ENCODE data around the gene GJD2.
A peak's percentile ranks its signal among the peaks of the same experiment; 100 is the strongest.

Gene GJD2

GRCh38 chr15:34754674-34755418, at the start of gene GJD2:
Gene GJD2 (minus strand): TSS chr15:34754998. CDS start chr15:34754488, 510 bp downstream.
- no peak within 1 kb of the TSS for H3K27ac Mint-ChIP-seq
- DNase-seq, result no peak
- peak within 1 kb of the TSS; percentile 16 for H3K4me3 Mint-ChIP-seq
- no peaks in the 10 kb centered on the region for H3K9me3 Mint-ChIP-seq
- H3K36me3 Mint-ChIP-seq (ENCODE audit: low read depth), result no peaks in the 10 kb centered on the region
- peaks cover 2% of the 10 kb centered on the region for H3K4me1 Mint-ChIP-seq (ENCODE audit: low read depth)
- H3K27me3 Mint-ChIP-seq, result peaks cover 80% of the 10 kb centered on the region

GRCh38 chr15:34804113-34804512, 49.3 kb upstream of the GJD2 start:
- Mint-ChIP-seq H3K27me3 (peaks cover 59% of the 10 kb centered on the region), H3K9me3 (no peaks in the 10 kb centered on the region), H3K36me3 (ENCODE audit: low read depth) (no peaks in the 10 kb centered on the region), H3K4me3 (no peak overlapping the region), H3K4me1 (ENCODE audit: low read depth) (peaks cover 9% of the 10 kb centered on the region), H3K27ac (peak overlapping the region; percentile 28)
- DNase-seq, result no peak

- peaks cover 59% of the 10 kb centered on the region for H3K27me3 Mint-ChIP-seq
- peaks cover 9% of the 10 kb centered on the region for H3K4me1 Mint-ChIP-seq (ENCODE audit: low read depth)
- H3K9me3 Mint-ChIP-seq, result no peaks in the 10 kb centered on the region
- no peaks in the 10 kb centered on the region for H3K36me3 Mint-ChIP-seq (ENCODE audit: low read depth)
- H3K4me3 Mint-ChIP-seq, result no peak overlapping the region
- no peak overlapping the region for H3K27ac Mint-ChIP-seq
- DNase-seq, result no peak
Observed at GRCh38 chr15:34802803-34803750, 48.3 kb upstream of the GJD2 start.

GRCh38 chr15:34802371-34802770, 47.6 kb upstream of the GJD2 start:
- DNase-seq, result no peak
- Mint-ChIP-seq H3K27ac (no peak overlapping the region), H3K4me3 (no peak overlapping the region), H3K9me3 (no peaks in the 10 kb centered on the region), H3K27me3 (peaks cover 61% of the 10 kb centered on the region), H3K4me1 (ENCODE audit: low read depth) (peaks cover 9% of the 10 kb centered on the region), H3K36me3 (ENCODE audit: low read depth) (no peaks in the 10 kb centered on the region)

- H3K4me3 Mint-ChIP-seq, result no peak overlapping the region
- H3K4me1 Mint-ChIP-seq (ENCODE audit: low read depth), result peaks cover 9% of the 10 kb centered on the region
- no peak for DNase-seq
- H3K27ac Mint-ChIP-seq, result no peak overlapping the region
- H3K9me3 Mint-ChIP-seq, result no peaks in the 10 kb centered on the region
- H3K36me3 Mint-ChIP-seq (ENCODE audit: low read depth), result no peaks in the 10 kb centered on the region
- peaks cover 66% of the 10 kb centered on the region for H3K27me3 Mint-ChIP-seq
Observed at GRCh38 chr15:34799149-34800101, 44.6 kb upstream of the GJD2 start.

GRCh38 chr15:34796847-34797435, 42.1 kb upstream of the GJD2 start:
- DNase-seq, result no peak
- peaks cover 79% of the 10 kb centered on the region for H3K27me3 Mint-ChIP-seq
- no peaks in the 10 kb centered on the region for H3K9me3 Mint-ChIP-seq
- no peak overlapping the region for H3K27ac Mint-ChIP-seq
- no peaks in the 10 kb centered on the region for H3K4me1 Mint-ChIP-seq (ENCODE audit: low read depth)
- no peaks in the 10 kb centered on the region for H3K36me3 Mint-ChIP-seq (ENCODE audit: low read depth)
- H3K4me3 Mint-ChIP-seq, result no peak overlapping the region

- Mint-ChIP-seq H3K4me1 (ENCODE audit: low read depth) (no peaks in the 10 kb centered on the region), H3K27ac (no peak within 1 kb of the TSS), H3K9me3 (no peaks in the 10 kb centered on the region), H3K36me3 (ENCODE audit: low read depth) (no peaks in the 10 kb centered on the region), H3K4me3 (no peak within 1 kb of the TSS), H3K27me3 (peaks cover 81% of the 10 kb centered on the region)
- DNase-seq, result no peak
Observed at GRCh38 chr15:34795267-34796081, 40.7 kb upstream of the GJD2 start, which contains the start of gene ACTC1. Gene ACTC1 (minus strand): TSS chr15:34795549. CDS start chr15:34794808, 741 bp downstream.

GRCh38 chr15:34794590-34795206, 39.9 kb upstream of the GJD2 start:
- Mint-ChIP-seq H3K27ac (no peak overlapping the region), H3K9me3 (no peaks in the 10 kb centered on the region), H3K36me3 (ENCODE audit: low read depth) (no peaks in the 10 kb centered on the region), H3K27me3 (peaks cover 81% of the 10 kb centered on the region), H3K4me1 (ENCODE audit: low read depth) (no peaks in the 10 kb centered on the region), H3K4me3 (no peak overlapping the region)
- no peak for DNase-seq

GRCh38 chr15:34793901-34794300, 39.1 kb upstream of the GJD2 start:
- DNase-seq, result no peak
- Mint-ChIP-seq H3K4me3 (no peak overlapping the region), H3K4me1 (ENCODE audit: low read depth) (no peaks in the 10 kb centered on the region), H3K36me3 (ENCODE audit: low read depth) (no peaks in the 10 kb centered on the region), H3K9me3 (no peaks in the 10 kb centered on the region), H3K27me3 (peaks cover 79% of the 10 kb centered on the region), H3K27ac (no peak overlapping the region)

GRCh38 chr15:34793071-34793470, 38.3 kb upstream of the GJD2 start:
- H3K27ac Mint-ChIP-seq, result no peak overlapping the region
- H3K27me3 Mint-ChIP-seq, result peaks cover 77% of the 10 kb centered on the region
- H3K9me3 Mint-ChIP-seq, result no peaks in the 10 kb centered on the region
- H3K36me3 Mint-ChIP-seq (ENCODE audit: low read depth), result no peaks in the 10 kb centered on the region
- H3K4me1 Mint-ChIP-seq (ENCODE audit: low read depth), result no peaks in the 10 kb centered on the region
- no peak overlapping the region for H3K4me3 Mint-ChIP-seq
- DNase-seq, result no peak

- H3K4me1 Mint-ChIP-seq (ENCODE audit: low read depth), result no peaks in the 10 kb centered on the region
- H3K9me3 Mint-ChIP-seq, result no peaks in the 10 kb centered on the region
- no peak overlapping the region for H3K4me3 Mint-ChIP-seq
- peaks cover 69% of the 10 kb centered on the region for H3K27me3 Mint-ChIP-seq
- H3K27ac Mint-ChIP-seq, result no peak overlapping the region
- no peak for DNase-seq
- H3K36me3 Mint-ChIP-seq (ENCODE audit: low read depth), result no peaks in the 10 kb centered on the region
Observed at GRCh38 chr15:34791701-34792100, 36.9 kb upstream of the GJD2 start.

- Mint-ChIP-seq H3K27ac (no peak overlapping the region), H3K27me3 (peaks cover 69% of the 10 kb centered on the region), H3K4me3 (no peak overlapping the region), H3K9me3 (no peaks in the 10 kb centered on the region), H3K36me3 (ENCODE audit: low read depth) (no peaks in the 10 kb centered on the region), H3K4me1 (ENCODE audit: low read depth) (no peaks in the 10 kb centered on the region)
- DNase-seq, result no peak
Observed at GRCh38 chr15:34790121-34790520, 35.3 kb upstream of the GJD2 start.

GRCh38 chr15:34789326-34789725, 34.5 kb upstream of the GJD2 start:
- Mint-ChIP-seq H3K4me3 (no peak overlapping the region), H3K4me1 (ENCODE audit: low read depth) (no peaks in the 10 kb centered on the region), H3K36me3 (ENCODE audit: low read depth) (no peaks in the 10 kb centered on the region), H3K27ac (no peak overlapping the region), H3K9me3 (no peaks in the 10 kb centered on the region), H3K27me3 (peaks cover 67% of the 10 kb centered on the region)
- DNase-seq, result no peak

Measured in activated T-cell treated with anti-CD3 and anti-CD28 coated beads, Interleukin-2, amount 50 U/mL, for 24 hours (primary cell).